Activated CD4-positive, alpha-beta T cell treated with anti-CD3 and anti-CD28 coated beads, Interleukin-2, amount 10 ng/mL, durations not matched to agents 24 days and 14 days (primary cell): Measurements from ENCODE around the gene ACTN1. TPM values are rescaled to one million over a fixed set of nuclear protein-coding genes. Genes with fewer than 3 reads are reported as not detected.

Experiments
- DNase-seq: peaks from one replicate; pipeline ENCODE4 v3.0.0; 2022
- H3K27ac Mint-ChIP-seq: one replicate; pipeline ENCODE4 v1.8.0; 2022; ENCODE audit warnings: mild to moderate bottlenecking, mixed read lengths
- H3K27me3 Mint-ChIP-seq: one replicate; pipeline ENCODE4 v1.8.0; 2022; ENCODE audit warnings: mixed read lengths
- H3K36me3 Mint-ChIP-seq: one replicate; pipeline ENCODE4 v1.8.0; 2022; ENCODE audit warnings: low read depth, mild to moderate bottlenecking, mixed read lengths
- H3K4me1 Mint-ChIP-seq: one replicate; pipeline ENCODE4 v1.8.0; 2021; ENCODE audit warnings: mixed read lengths
- H3K4me3 Mint-ChIP-seq: one replicate; pipeline ENCODE4 v1.8.0; 2022; ENCODE audit warnings: mild to moderate bottlenecking, moderate library complexity, mixed read lengths
- H3K9me3 Mint-ChIP-seq: one replicate; pipeline ENCODE4 v1.8.0; 2021; ENCODE audit warnings: mixed read lengths
- intact Hi-C: fragments of 100-400 bp; cut with micrococcal nuclease; formaldehyde crosslinking; loops from one replicate; pipeline ENCODE4 v1.15.1; 2023
- total RNA-seq: library from RNA; stranded (reverse); gene quantifications from 2 replicates; pipeline ENCODE4 v1.2.3, GENCODE V29; 2022

ACTN1 gene
- total RNA-seq, 1 donor from 2014 or later = 52.6 TPM

DNA sequence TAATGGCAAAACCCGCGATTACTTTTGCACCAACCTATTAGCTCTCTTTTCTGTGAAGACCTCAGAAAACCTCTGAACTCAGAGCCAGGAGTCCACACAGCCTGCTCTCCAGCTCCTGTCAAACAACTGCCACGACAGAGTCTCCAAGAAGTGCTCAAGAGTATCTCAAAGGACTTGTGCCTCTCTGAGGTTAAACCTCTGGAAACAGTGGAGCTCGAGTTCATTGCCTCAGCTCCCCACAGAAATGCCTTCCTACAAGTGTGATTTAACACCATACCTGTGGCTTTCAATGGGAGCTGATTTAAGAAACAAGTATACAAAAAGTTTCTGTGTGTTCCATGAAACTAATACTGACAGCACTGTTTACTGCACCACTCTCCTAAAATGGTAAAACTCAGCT is 20.1 kb downstream of the ACTN1 start:
- no peak overlapping the region for H3K27ac Mint-ChIP-seq

DNA sequence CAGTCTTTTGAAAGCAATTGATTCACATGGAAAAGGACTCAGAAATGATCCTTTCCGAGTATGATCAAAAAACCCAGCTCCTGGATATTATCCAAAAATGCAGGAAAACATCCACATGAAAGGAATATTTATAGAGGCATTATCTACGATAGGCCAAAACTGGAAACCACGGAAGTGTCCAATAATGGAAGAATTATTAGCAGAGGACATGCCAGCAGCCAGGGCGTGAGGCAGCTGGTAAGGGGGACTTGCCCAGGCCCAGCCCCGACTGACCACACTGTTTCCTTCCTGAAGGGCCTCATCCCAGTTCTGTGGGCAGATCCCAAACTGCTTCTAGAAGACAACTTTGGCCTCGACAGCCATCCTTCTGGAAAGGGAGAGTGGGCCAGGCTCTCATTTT is 20.5 kb downstream of the ACTN1 start:
- H3K9me3 Mint-ChIP-seq = no peaks in the 10 kb centered on the region
- H3K27ac Mint-ChIP-seq = no peak overlapping the region
- H3K4me1 Mint-ChIP-seq = peaks cover 22% of the 10 kb centered on the region
- H3K36me3 Mint-ChIP-seq = peaks cover 4% of the 10 kb centered on the region
- H3K4me3 Mint-ChIP-seq = no peak overlapping the region
- no peaks in the 10 kb centered on the region for H3K27me3 Mint-ChIP-seq
- DNase-seq = no peak
- intact Hi-C loops = no loop called here

More for the DNA sequence above, 20.1 kb downstream of the ACTN1 start:
- no peak for DNase-seq
- H3K27me3 Mint-ChIP-seq = no peaks in the 10 kb centered on the region
- no peak overlapping the region for H3K4me3 Mint-ChIP-seq
- intact Hi-C loops = no loop called here
- no peaks in the 10 kb centered on the region for H3K9me3 Mint-ChIP-seq
- H3K4me1 Mint-ChIP-seq = peaks cover 22% of the 10 kb centered on the region
- H3K36me3 Mint-ChIP-seq = peaks cover 4% of the 10 kb centered on the region

- Mint-ChIP-seq H3K4me3 (no peak overlapping the region), H3K36me3 (peaks cover 4% of the 10 kb centered on the region), H3K4me1 (peaks cover 25% of the 10 kb centered on the region), H3K9me3 (no peaks in the 10 kb centered on the region), H3K27me3 (no peaks in the 10 kb centered on the region), H3K27ac (no peak overlapping the region)
- DNase-seq = no peak
- intact Hi-C loops = no loop called here
These were observed 21.3 kb downstream of the ACTN1 start for GRCh38 chr14:68957775-68958174.

DNA sequence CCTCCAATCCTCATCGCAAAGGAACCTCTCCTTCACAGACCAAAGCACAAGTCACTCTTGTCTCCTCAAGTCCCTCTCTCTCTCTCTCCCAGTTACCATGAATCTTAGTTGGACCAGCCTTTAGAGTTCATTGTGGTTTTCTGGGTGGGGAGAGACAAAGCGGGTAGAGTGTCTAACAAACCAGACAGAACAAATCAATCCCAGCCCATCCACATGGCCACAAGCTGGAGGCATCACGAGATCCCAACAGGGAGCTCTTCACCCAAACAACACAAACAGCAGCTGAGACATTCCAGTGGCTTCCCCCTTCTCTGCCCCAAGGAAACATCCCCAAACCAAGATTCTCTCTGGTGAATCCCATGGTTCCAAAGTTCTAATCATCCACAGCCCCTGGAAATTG is 22.4 kb downstream of the ACTN1 start:
- H3K4me3 Mint-ChIP-seq = no peak overlapping the region
- no peak overlapping the region for H3K27ac Mint-ChIP-seq
- no peaks in the 10 kb centered on the region for H3K27me3 Mint-ChIP-seq
- H3K9me3 Mint-ChIP-seq = no peaks in the 10 kb centered on the region
- H3K4me1 Mint-ChIP-seq = peaks cover 31% of the 10 kb centered on the region
- intact Hi-C loops = no loop called here
- DNase-seq = no peak
- peaks cover 4% of the 10 kb centered on the region for H3K36me3 Mint-ChIP-seq

GRCh38 chr14:68955851-68956179 is 23.3 kb downstream of the ACTN1 start:
- peaks cover 34% of the 10 kb centered on the region for H3K4me1 Mint-ChIP-seq
- intact Hi-C loops = no loop called here
- no peak overlapping the region for H3K4me3 Mint-ChIP-seq
- peaks cover 4% of the 10 kb centered on the region for H3K36me3 Mint-ChIP-seq
- no peaks in the 10 kb centered on the region for H3K27me3 Mint-ChIP-seq
- no peaks in the 10 kb centered on the region for H3K9me3 Mint-ChIP-seq
- no peak overlapping the region for H3K27ac Mint-ChIP-seq
- DNase-seq = no peak

DNA sequence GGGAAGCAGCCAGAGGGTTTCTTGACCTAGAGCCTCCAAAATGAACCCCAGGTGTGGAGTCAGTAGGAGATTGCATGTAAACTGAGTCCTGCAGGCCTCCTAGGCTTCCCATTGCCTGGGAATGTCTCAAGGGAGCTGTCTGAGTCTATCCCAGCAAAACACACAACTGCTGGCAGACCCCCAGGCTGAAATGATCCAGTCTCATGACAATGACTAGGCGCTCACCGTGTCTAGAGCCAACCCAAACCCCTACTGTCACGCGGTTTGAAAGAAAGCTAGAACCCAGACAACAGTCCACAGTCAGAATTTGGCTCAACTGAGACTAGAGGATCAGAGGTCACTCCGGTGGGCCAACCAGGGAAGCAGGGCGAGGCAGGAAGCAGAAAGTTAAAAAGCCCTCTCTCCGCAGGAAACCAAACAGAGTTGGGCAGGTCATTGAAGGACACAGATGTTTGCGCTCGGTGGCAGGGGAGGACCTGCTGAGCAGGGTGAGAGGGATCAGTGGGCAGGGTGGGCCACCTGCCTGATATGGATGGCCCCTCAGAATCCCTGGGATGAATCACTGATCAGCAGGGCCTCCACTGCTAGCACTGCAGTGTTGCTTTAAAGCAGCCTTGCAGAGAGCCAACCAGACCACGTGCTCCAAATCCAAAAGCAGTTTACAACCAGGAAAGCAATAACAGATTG is 23.8 kb downstream of the ACTN1 start:
- no peak overlapping the region for H3K4me3 Mint-ChIP-seq
- peaks cover 33% of the 10 kb centered on the region for H3K4me1 Mint-ChIP-seq
- intact Hi-C loops = no loop called here
- H3K9me3 Mint-ChIP-seq = no peaks in the 10 kb centered on the region
- peaks cover 4% of the 10 kb centered on the region for H3K36me3 Mint-ChIP-seq
- no peaks in the 10 kb centered on the region for H3K27me3 Mint-ChIP-seq
- no peak overlapping the region for H3K27ac Mint-ChIP-seq
- no peak for DNase-seq

DNA sequence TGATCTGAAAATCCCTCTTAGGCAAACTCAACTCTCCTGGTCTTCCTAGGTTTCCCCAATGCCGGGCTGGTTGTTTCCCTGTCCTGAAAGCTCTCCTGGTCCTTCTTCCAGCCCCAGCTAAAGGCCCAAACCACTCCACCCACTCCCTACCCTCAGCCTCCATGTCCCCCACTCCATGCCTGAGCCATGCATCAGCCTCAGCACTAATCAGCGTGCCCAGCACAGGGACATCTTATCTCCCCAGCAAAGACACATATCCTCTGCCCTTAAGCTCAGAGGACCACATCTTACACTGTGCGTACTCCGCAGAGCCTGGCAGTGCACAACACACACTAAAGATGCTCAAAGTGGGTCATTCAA is 25.9 kb downstream of the ACTN1 start:
- H3K4me1 Mint-ChIP-seq = peaks cover 26% of the 10 kb centered on the region

GRCh38 chr14:68952531-68953195 is 26.4 kb downstream of the ACTN1 start:
- peaks cover 4% of the 10 kb centered on the region for H3K36me3 Mint-ChIP-seq
- DNase-seq = no peak
- intact Hi-C loops = no loop called here
- no peak overlapping the region for H3K27ac Mint-ChIP-seq
- peaks cover 26% of the 10 kb centered on the region for H3K4me1 Mint-ChIP-seq
- H3K4me3 Mint-ChIP-seq = no peak overlapping the region
- no peaks in the 10 kb centered on the region for H3K9me3 Mint-ChIP-seq
- H3K27me3 Mint-ChIP-seq = no peaks in the 10 kb centered on the region

More for the DNA sequence above, 25.9 kb downstream of the ACTN1 start:
- Mint-ChIP-seq H3K9me3 (no peaks in the 10 kb centered on the region), H3K36me3 (peaks cover 4% of the 10 kb centered on the region), H3K4me3 (no peak overlapping the region), H3K27me3 (no peaks in the 10 kb centered on the region), H3K27ac (peak overlapping the region; percentile 5)
- intact Hi-C loops = no loop called here
- DNase-seq = no peak

DNA sequence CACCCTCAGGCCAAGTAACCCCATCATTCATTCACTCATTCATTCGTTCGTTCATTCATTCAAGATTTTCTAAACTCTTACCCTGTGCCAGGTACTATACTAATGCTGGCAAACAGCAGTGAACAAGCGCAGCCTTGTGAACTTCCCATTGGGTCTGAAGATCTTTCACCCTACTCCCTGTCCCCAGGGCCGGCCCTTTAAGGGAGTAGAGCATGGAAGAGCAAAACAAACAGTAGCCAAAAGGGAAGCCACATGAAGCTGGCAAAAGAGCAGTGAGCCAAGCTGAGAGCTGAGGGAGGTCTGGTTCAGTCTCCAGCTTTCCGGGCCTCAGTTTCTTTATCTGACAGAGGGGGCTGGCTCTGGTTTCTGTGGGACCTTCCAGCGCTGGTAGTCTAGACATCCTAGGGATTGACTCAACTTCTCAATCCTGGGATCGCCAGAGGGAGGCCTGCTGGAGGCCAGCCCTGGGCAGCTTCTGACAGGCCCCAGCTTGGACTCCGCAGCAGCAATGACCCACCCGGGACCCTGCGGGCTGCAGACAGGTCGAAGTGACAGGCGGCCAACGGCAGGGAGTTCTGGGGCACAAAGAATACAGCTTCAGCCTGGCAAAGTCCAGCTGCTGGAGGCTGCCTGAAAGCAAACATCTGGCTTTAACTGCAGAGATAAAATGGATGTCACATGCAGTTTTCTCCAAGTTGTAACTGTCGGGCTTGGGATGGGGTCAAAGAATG is 27.1 kb downstream of the ACTN1 start:
- Mint-ChIP-seq H3K27ac (no peak overlapping the region), H3K27me3 (no peaks in the 10 kb centered on the region), H3K36me3 (peaks cover 4% of the 10 kb centered on the region), H3K9me3 (no peaks in the 10 kb centered on the region), H3K4me3 (no peak overlapping the region), H3K4me1 (peaks cover 25% of the 10 kb centered on the region)
- intact Hi-C loops = no loop called here
- DNase-seq = no peak

DNA sequence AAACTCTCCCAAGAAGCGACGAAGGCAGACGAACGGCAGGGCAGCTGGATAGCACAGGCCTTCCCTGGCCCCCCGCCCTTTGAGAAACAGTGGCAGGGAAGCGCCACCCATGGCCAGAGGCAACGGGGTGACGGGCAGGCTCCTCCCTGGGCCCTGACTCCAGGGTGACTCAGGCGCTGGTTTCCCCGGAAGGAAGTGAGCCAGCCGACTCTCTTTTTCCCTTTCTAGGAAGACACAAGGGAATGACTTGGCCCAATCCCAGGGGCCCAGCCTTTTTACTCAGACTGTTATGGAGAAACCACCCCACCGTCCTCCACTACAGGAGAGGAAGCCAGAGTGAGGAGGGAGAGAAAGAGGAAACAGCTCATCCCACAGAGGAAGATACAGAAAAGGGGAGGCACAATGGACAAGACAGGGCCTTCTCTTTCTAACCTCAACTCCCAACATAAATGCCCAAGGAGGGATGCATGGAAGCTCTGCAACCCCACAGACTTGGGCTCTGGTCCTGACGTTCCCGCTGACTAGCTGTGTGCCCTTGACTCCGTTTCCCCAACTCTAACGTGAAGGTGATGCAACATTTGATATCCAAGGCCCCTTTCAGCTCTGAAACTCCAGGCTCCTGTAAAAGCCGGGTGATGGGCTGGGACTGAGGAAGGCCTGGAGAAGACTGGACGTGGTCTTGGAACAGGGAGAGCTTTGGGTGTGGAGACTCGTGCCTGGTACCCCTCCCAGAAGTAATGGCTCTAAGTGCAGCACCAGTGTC is 27.9 kb downstream of the ACTN1 start:
- no peak overlapping the region for H3K4me3 Mint-ChIP-seq
- H3K27ac Mint-ChIP-seq = no peak overlapping the region
- H3K9me3 Mint-ChIP-seq = no peaks in the 10 kb centered on the region
- H3K4me1 Mint-ChIP-seq = peaks cover 25% of the 10 kb centered on the region
- intact Hi-C loops = no loop called here
- peaks cover 4% of the 10 kb centered on the region for H3K36me3 Mint-ChIP-seq
- DNase-seq = no peak
- no peaks in the 10 kb centered on the region for H3K27me3 Mint-ChIP-seq

DNA sequence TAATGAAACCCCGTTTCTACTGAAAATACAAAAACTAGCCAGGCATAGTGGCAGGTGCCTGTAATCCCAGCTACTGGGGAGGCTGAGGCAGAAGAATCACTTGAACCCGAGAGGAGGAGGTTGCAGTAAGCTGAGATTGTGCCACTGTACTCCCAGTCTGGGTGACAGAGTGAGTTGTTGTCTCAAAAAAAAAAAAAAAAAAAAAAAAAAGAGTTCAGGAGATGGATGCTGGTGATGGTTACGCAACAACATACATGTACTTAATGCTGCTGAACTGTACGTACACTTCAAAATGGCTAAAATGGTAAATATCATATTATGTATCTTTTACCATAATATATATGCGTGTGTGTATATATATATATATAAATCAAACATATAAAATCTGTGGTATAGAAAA is 29.0 kb downstream of the ACTN1 start:
- Mint-ChIP-seq H3K9me3 (no peaks in the 10 kb centered on the region), H3K36me3 (no peaks in the 10 kb centered on the region), H3K27ac (no peak overlapping the region), H3K4me3 (no peak overlapping the region), H3K27me3 (no peaks in the 10 kb centered on the region), H3K4me1 (peaks cover 27% of the 10 kb centered on the region)
- no peak for DNase-seq
- intact Hi-C loops = no loop called here

GRCh38 chr14:68949601-68949965 is 29.5 kb downstream of the ACTN1 start:
- intact Hi-C loops = no loop called here
- no peaks in the 10 kb centered on the region for H3K9me3 Mint-ChIP-seq
- H3K4me3 Mint-ChIP-seq = no peak overlapping the region
- H3K27me3 Mint-ChIP-seq = no peaks in the 10 kb centered on the region
- no peak for DNase-seq
- peaks cover 29% of the 10 kb centered on the region for H3K4me1 Mint-ChIP-seq
- no peaks in the 10 kb centered on the region for H3K36me3 Mint-ChIP-seq
- H3K27ac Mint-ChIP-seq = no peak overlapping the region

- peaks cover 29% of the 10 kb centered on the region for H3K4me1 Mint-ChIP-seq
- H3K27ac Mint-ChIP-seq = no peak overlapping the region
- H3K36me3 Mint-ChIP-seq = no peaks in the 10 kb centered on the region
- intact Hi-C loops = no loop called here
- no peak overlapping the region for H3K4me3 Mint-ChIP-seq
- H3K9me3 Mint-ChIP-seq = no peaks in the 10 kb centered on the region
- no peak for DNase-seq
- no peaks in the 10 kb centered on the region for H3K27me3 Mint-ChIP-seq
These were observed 30.2 kb downstream of the ACTN1 start for GRCh38 chr14:68948686-68949600.
